Activated naive CD4-positive, alpha-beta T cell treated with anti-CD3 and anti-CD28 coated beads, Interleukin-2, amount 50 U/mL, for 24 hours (primary cell): Measurements from ENCODE around the gene ARL9.

ENCODE experiments used
- H3K27ac Mint-ChIP-seq: one replicate; pipeline ENCODE4 v1.8.0; 2021; ENCODE audit warnings: mild to moderate bottlenecking, mixed read lengths
- H3K27me3 Mint-ChIP-seq: one replicate; pipeline ENCODE4 v1.8.0; 2021; ENCODE audit warnings: mixed read lengths
- H3K36me3 Mint-ChIP-seq: one replicate; pipeline ENCODE4 v1.8.0; 2021; ENCODE audit warnings: mixed read lengths
- H3K4me1 Mint-ChIP-seq: one replicate; pipeline ENCODE4 v1.8.0; 2021; ENCODE audit warnings: mixed read lengths
- H3K4me3 Mint-ChIP-seq: one replicate; pipeline ENCODE4 v1.8.0; 2021; ENCODE audit warnings: mild to moderate bottlenecking, mixed read lengths
- H3K9me3 Mint-ChIP-seq: one replicate; pipeline ENCODE4 v1.8.0; 2021; ENCODE audit warnings: mixed read lengths

The ARL9 gene

GRCh38 chr4:56496241-56496640 is 9.3 kb upstream of the ARL9 start:
- H3K27ac Mint-ChIP-seq = no peak overlapping the region
- H3K4me3 Mint-ChIP-seq = no peak overlapping the region
- peaks cover 34% of the 10 kb centered on the region for H3K36me3 Mint-ChIP-seq
- H3K27me3 Mint-ChIP-seq = no peaks in the 10 kb centered on the region
- no peaks in the 10 kb centered on the region for H3K4me1 Mint-ChIP-seq
- H3K9me3 Mint-ChIP-seq = no peaks in the 10 kb centered on the region

- Mint-ChIP-seq H3K9me3 (no peaks in the 10 kb centered on the region), H3K4me1 (peaks cover 4% of the 10 kb centered on the region), H3K27ac (no peak overlapping the region), H3K36me3 (peaks cover 3% of the 10 kb centered on the region), H3K4me3 (no peak overlapping the region), H3K27me3 (peaks cover 7% of the 10 kb centered on the region)
Measured at GRCh38 chr4:56511098-56511497, 5.5 kb downstream of the ARL9 start.

- Mint-ChIP-seq H3K9me3 (no peaks in the 10 kb centered on the region), H3K27me3 (peaks cover 7% of the 10 kb centered on the region), H3K4me1 (no peaks in the 10 kb centered on the region), H3K4me3 (no peak overlapping the region), H3K27ac (no peak overlapping the region), H3K36me3 (peaks cover 3% of the 10 kb centered on the region)
Measured at GRCh38 chr4:56512166-56512565, 6.6 kb downstream of the ARL9 start.

- no peaks in the 10 kb centered on the region for H3K9me3 Mint-ChIP-seq
- H3K4me3 Mint-ChIP-seq = no peak overlapping the region
Measured at GRCh38 chr4:56513517-56513916, 7.9 kb downstream of the ARL9 start.

GRCh38 chr4:56530269-56531148 is 24.9 kb downstream of the ARL9 start:
- Mint-ChIP-seq H3K27me3 (peaks cover 7% of the 10 kb centered on the region), H3K4me3 (peak overlapping the region; percentile 72), H3K4me1 (no peaks in the 10 kb centered on the region)

More at GRCh38 chr4:56513517-56513916, 7.9 kb downstream of the ARL9 start:
- no peak overlapping the region for H3K27ac Mint-ChIP-seq
- peaks cover 7% of the 10 kb centered on the region for H3K27me3 Mint-ChIP-seq
- H3K36me3 Mint-ChIP-seq = peaks cover 3% of the 10 kb centered on the region
- H3K4me1 Mint-ChIP-seq = no peaks in the 10 kb centered on the region

GRCh38 chr4:56531149-56531770 is 25.7 kb downstream of the ARL9 start:
- H3K9me3 Mint-ChIP-seq = no peaks in the 10 kb centered on the region
- H3K4me1 Mint-ChIP-seq = no peaks in the 10 kb centered on the region
- H3K36me3 Mint-ChIP-seq = no peaks in the 10 kb centered on the region
- H3K27ac Mint-ChIP-seq = no peak overlapping the region
- no peak overlapping the region for H3K4me3 Mint-ChIP-seq
- H3K27me3 Mint-ChIP-seq = peaks cover 8% of the 10 kb centered on the region

More at GRCh38 chr4:56530269-56531148, 24.9 kb downstream of the ARL9 start:
- Mint-ChIP-seq H3K9me3 (no peaks in the 10 kb centered on the region), H3K36me3 (no peaks in the 10 kb centered on the region), H3K27ac (no peak overlapping the region)

- Mint-ChIP-seq H3K4me1 (no peaks in the 10 kb centered on the region), H3K27ac (no peak overlapping the region), H3K36me3 (no peaks in the 10 kb centered on the region), H3K4me3 (no peak overlapping the region), H3K9me3 (no peaks in the 10 kb centered on the region), H3K27me3 (peaks cover 11% of the 10 kb centered on the region)
Measured at GRCh38 chr4:56531823-56532222, 26.2 kb downstream of the ARL9 start.

- H3K4me3 Mint-ChIP-seq = no peak overlapping the region
- H3K27ac Mint-ChIP-seq = no peak overlapping the region
- peaks cover 14% of the 10 kb centered on the region for H3K27me3 Mint-ChIP-seq
- H3K36me3 Mint-ChIP-seq = no peaks in the 10 kb centered on the region
- no peaks in the 10 kb centered on the region for H3K9me3 Mint-ChIP-seq
- H3K4me1 Mint-ChIP-seq = no peaks in the 10 kb centered on the region
Measured at GRCh38 chr4:56532239-56532638, 26.6 kb downstream of the ARL9 start.

GRCh38 chr4:56535915-56536314 is 30.3 kb downstream of the ARL9 start:
- Mint-ChIP-seq H3K27me3 (peaks cover 18% of the 10 kb centered on the region), H3K36me3 (no peaks in the 10 kb centered on the region), H3K9me3 (no peaks in the 10 kb centered on the region), H3K27ac (no peak overlapping the region), H3K4me3 (no peak overlapping the region), H3K4me1 (no peaks in the 10 kb centered on the region)

- no peak overlapping the region for H3K27ac Mint-ChIP-seq
- H3K36me3 Mint-ChIP-seq = no peaks in the 10 kb centered on the region
- peaks cover 18% of the 10 kb centered on the region for H3K27me3 Mint-ChIP-seq
- no peaks in the 10 kb centered on the region for H3K4me1 Mint-ChIP-seq
- H3K4me3 Mint-ChIP-seq = no peak overlapping the region
- H3K9me3 Mint-ChIP-seq = no peaks in the 10 kb centered on the region
Measured at GRCh38 chr4:56537147-56537546, 31.6 kb downstream of the ARL9 start.

GRCh38 chr4:56540826-56541225 is 35.2 kb downstream of the ARL9 start:
- H3K4me1 Mint-ChIP-seq = peaks cover 17% of the 10 kb centered on the region
- no peaks in the 10 kb centered on the region for H3K36me3 Mint-ChIP-seq
- no peaks in the 10 kb centered on the region for H3K9me3 Mint-ChIP-seq
- no peak overlapping the region for H3K27ac Mint-ChIP-seq
- peaks cover 12% of the 10 kb centered on the region for H3K27me3 Mint-ChIP-seq
- no peak overlapping the region for H3K4me3 Mint-ChIP-seq

GRCh38 chr4:56544573-56545131 is 39.1 kb downstream of the ARL9 start:
- Mint-ChIP-seq H3K36me3 (no peaks in the 10 kb centered on the region), H3K9me3 (no peaks in the 10 kb centered on the region), H3K4me1 (peaks cover 26% of the 10 kb centered on the region), H3K4me3 (peak overlapping the region; percentile 72), H3K27me3 (peaks cover 2% of the 10 kb centered on the region), H3K27ac (no peak overlapping the region)

- H3K36me3 Mint-ChIP-seq = no peaks in the 10 kb centered on the region
- H3K27me3 Mint-ChIP-seq = no peaks in the 10 kb centered on the region
- no peaks in the 10 kb centered on the region for H3K9me3 Mint-ChIP-seq
- no peak overlapping the region for H3K27ac Mint-ChIP-seq
- peaks cover 9% of the 10 kb centered on the region for H3K4me1 Mint-ChIP-seq
- H3K4me3 Mint-ChIP-seq = no peak overlapping the region
Measured at GRCh38 chr4:56550642-56551041, 45.1 kb downstream of the ARL9 start.

GRCh38 chr4:56551516-56551915 is 45.9 kb downstream of the ARL9 start:
- Mint-ChIP-seq H3K9me3 (no peaks in the 10 kb centered on the region), H3K27ac (no peak overlapping the region), H3K4me1 (peaks cover 9% of the 10 kb centered on the region), H3K36me3 (no peaks in the 10 kb centered on the region), H3K4me3 (no peak overlapping the region), H3K27me3 (no peaks in the 10 kb centered on the region)

- no peak overlapping the region for H3K4me3 Mint-ChIP-seq
- H3K27me3 Mint-ChIP-seq = no peaks in the 10 kb centered on the region
- no peaks in the 10 kb centered on the region for H3K36me3 Mint-ChIP-seq
- no peaks in the 10 kb centered on the region for H3K9me3 Mint-ChIP-seq
- H3K27ac Mint-ChIP-seq = no peak overlapping the region
- H3K4me1 Mint-ChIP-seq = peaks cover 9% of the 10 kb centered on the region
Measured at GRCh38 chr4:56552273-56552672, 46.7 kb downstream of the ARL9 start.

- Mint-ChIP-seq H3K9me3 (no peaks in the 10 kb centered on the region), H3K4me1 (no peaks in the 10 kb centered on the region), H3K36me3 (peaks cover 1% of the 10 kb centered on the region), H3K27me3 (peaks cover 2% of the 10 kb centered on the region), H3K4me3 (no peak overlapping the region), H3K27ac (no peak overlapping the region)
Measured at GRCh38 chr4:56570041-56570440, 64.5 kb downstream of the ARL9 start.
